PC-3 (cell line): ENCODE results near the gene PXK. TPM values are rescaled to one million over a fixed set of nuclear protein-coding genes. Genes with fewer than 3 reads are reported as not detected.

Experiments used
- ATAC-seq: fragments of 200-7000 bp; cut with Tn5 transposase; 2 replicates; pipeline ENCODE4 v1.9.1; 2020; ENCODE audit warnings: mild to moderate bottlenecking, moderate library complexity
- BruUV-seq: library from RNA; stranded (reverse); fragments of 400-500 nt; replicated peaks from 2 replicates; lab custom pipeline; 2021; lab: Mats Ljungman, UMichigan
- CTCF ChIA-PET: fragments of 300-600 bp; sonication (Branson Sonifier 250); formaldehyde crosslinking; loops from one replicate; lab custom pipeline; 2022; ENCODE audit warnings: antibody characterized with exemption; lab: Charles Lee
- POLR2A ChIA-PET: fragments of 300-600 bp; sonication (Branson Sonifier 250); formaldehyde crosslinking; loops from one replicate; lab custom pipeline; 2022; ENCODE audit warnings: antibody characterized with exemption; ENCODE audit not compliant: unreplicated experiment; lab: Charles Lee
- DNase-seq: peaks from one replicate; pipeline ENCODE4 v3.0.0-alpha.2; 2015
- H2AFZ ChIP-seq: fragments of 300-600 bp; sonication (generic); 2 replicates; pipeline ENCODE4 v1.6.0; 2016; ENCODE audit warnings: antibody characterized with exemption, low read length
- H3F3A ChIP-seq: fragments of 300-600 bp; sonication (generic); one replicate; pipeline ENCODE4 v1.6.0; 2017; ENCODE audit warnings: antibody characterized with exemption, low read length, control low read depth, mild to moderate bottlenecking; ENCODE audit not compliant: unreplicated experiment
- H3K27ac ChIP-seq: fragments of 300-600 bp; sonication (generic); 2 replicates; pipeline ENCODE4 v1.5.1; 2016; ENCODE audit warnings: mild to moderate bottlenecking, low read length
- H3K27me3 ChIP-seq: fragments of 300-600 bp; sonication (generic); 2 replicates; pipeline ENCODE4 v1.6.1; 2016; ENCODE audit warnings: low read length, mixed read lengths
- H3K36me3 ChIP-seq: fragments of 300-600 bp; sonication (generic); 2 replicates; pipeline ENCODE4 v1.6.1; 2016; ENCODE audit warnings: low read depth, mixed run types, low read length, mixed read lengths
- H3K4me1 ChIP-seq: fragments of 300-600 bp; sonication (generic); 2 replicates; pipeline ENCODE4 v1.5.1; 2016; ENCODE audit warnings: low read length; ENCODE audit not compliant: insufficient read depth
- H3K4me2 ChIP-seq: fragments of 300-600 bp; sonication (generic); 2 replicates; pipeline ENCODE4 v1.6.0; 2016; ENCODE audit warnings: low read length
- H3K4me3 ChIP-seq: fragments of 300-600 bp; sonication (generic); 2 replicates; pipeline ENCODE4 v1.5.1; 2016; ENCODE audit warnings: mild to moderate bottlenecking, low read length, mixed read lengths
- H3K79me2 ChIP-seq: fragments of 300-600 bp; sonication (generic); 2 replicates; pipeline ENCODE4 v1.6.1; 2017; ENCODE audit warnings: low read length, mixed read lengths
- H3K9ac ChIP-seq: fragments of 300-600 bp; sonication (generic); 2 replicates; pipeline ENCODE4 v1.6.0; 2016; ENCODE audit warnings: mild to moderate bottlenecking, low read length
- H3K9me2 ChIP-seq: fragments of 300-600 bp; sonication (generic); replicated peaks from 2 replicates; pipeline ENCODE4 v1.6.1; 2016; ENCODE audit warnings: mixed run types, low read length, mixed read lengths
- H3K9me3 ChIP-seq: fragments of 300-600 bp; sonication (generic); 2 replicates; pipeline ENCODE4 v1.6.1; 2016; ENCODE audit warnings: low read length, mixed read lengths
- H4K20me1 ChIP-seq: fragments of 300-600 bp; sonication (generic); 2 replicates; pipeline ENCODE4 v1.6.1; 2016; ENCODE audit warnings: low read length, mixed read lengths
- EZH2 ChIP-seq: fragments of 300-600 bp; sonication (generic); IDR thresholded peaks from one replicate; pipeline ENCODE4 v1.6.1; 2017; ENCODE audit warnings: antibody characterized with exemption, mild to moderate bottlenecking, low read length; ENCODE audit not compliant: unreplicated experiment
- EZH2phosphoT487 ChIP-seq: fragments of 300-600 bp; sonication (generic); IDR thresholded peaks from 2 replicates; pipeline ENCODE4 v1.6.1; 2018; ENCODE audit warnings: mild to moderate bottlenecking, antibody characterized with exemption, low read length, borderline replicate concordance
- intact Hi-C: fragments of 100-400 bp; cut with micrococcal nuclease; formaldehyde crosslinking; loops from 2 replicates; pipeline ENCODE4 v1.9.0; 2023
- total RNA-seq: library from RNA; depleted of rRNA; stranded (reverse); fragments of >200 nt; gene quantifications from 2 replicates; pipeline ENCODE4 v1.2.3, GENCODE V29; 2014
- TF ChIP-seq, protein P1 (sequence below): fragments of 300-600 bp; sonication (generic); conservative IDR thresholded peaks from 2 replicates; pipeline ENCODE4 v1.5.1; 2017; ENCODE audit warnings: antibody characterized with exemption, low read depth, mild to moderate bottlenecking, low read length

The PXK gene
- total RNA-seq, 1 experiment from 2014 or later = 14.5 TPM

DNA sequence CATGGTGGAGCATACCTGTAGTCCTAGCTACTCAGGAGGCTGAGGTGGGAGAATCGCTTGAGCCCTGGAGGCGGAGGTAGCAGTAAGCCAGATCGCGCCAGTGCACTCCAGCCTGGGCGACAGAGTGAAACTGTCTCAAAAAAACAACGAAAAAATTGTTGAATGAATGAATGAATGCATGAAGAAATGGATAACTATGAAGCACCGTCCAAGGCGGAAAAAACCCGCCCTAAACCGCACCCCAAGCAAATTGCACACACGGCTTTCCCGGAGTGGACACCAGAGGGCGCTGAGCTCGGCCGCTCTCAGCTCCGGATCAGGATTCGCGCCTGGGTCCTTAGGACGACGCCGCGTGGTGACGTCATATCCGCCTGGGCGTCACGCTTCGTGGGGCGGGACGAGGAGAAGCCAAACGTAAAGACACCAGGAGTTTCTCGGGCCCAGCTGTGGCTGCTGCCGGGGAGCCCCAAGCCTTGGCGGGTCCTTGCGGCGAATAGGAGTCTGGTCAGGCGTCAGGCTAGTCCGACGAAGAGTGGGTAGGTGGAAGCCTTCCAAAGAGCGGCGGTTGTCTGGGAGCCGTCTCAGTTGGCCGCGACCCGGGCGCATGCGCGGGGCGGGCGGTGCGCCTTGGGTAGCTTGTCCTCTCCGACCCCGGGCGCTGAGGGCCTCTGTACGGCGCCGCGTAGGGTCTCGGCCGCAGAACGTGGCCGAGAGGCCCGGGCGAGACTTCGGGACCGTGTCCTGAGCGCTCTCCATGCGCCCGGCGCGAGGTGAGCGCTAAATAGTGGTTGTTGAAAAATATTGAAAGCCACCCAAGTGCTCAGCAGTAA lies 26.6 kb upstream of the PXK start, which contains the start of the genes HTD2 and RPP14:
TSS of gene HTD2 (plus strand) at position 639 of the 830 bp plus-strand sequence. CDS start 11,094 bp downstream, outside the sequence.
TSS of gene RPP14 (plus strand) at position 364 of the 830 bp plus-strand sequence. CDS start 4,085 bp downstream, outside the sequence.
- Histone ChIP-seq H2AFZ (peak within 1 kb of the TSS; percentile 59), H3K4me3 (peak within 1 kb of the TSS; percentile 95), H4K20me1 (peaks cover 22% of the 10 kb centered on the region), H3K27me3 (no peaks in the 10 kb centered on the region), H3K36me3 (peaks cover 15% of the 10 kb centered on the region), H3K9me3 (peaks cover 8% of the 10 kb centered on the region), H3F3A (no peaks in the 10 kb centered on the region), H3K4me2 (peak within 1 kb of the TSS; percentile 91), H3K9me2 (no peaks in the 10 kb centered on the region), H3K4me1 (peaks cover 11% of the 10 kb centered on the region), H3K27ac (peak within 1 kb of the TSS; percentile 75), H3K9ac (peak within 1 kb of the TSS; percentile 98), H3K79me2 (peaks cover 42% of the 10 kb centered on the region)
- ChIA-PET POLR2A (interaction anchor here (0.5 to 0.7 kb wide), 2 partner anchors 250 to 324 kb away, joined by 3 read pairs; no protein-coding TSS in a partner anchor), CTCF (interaction anchor here (0.5 to 2.2 kb wide), 19 partner anchors 11 to 220 kb away, joined by 3 to 35 read pairs (median 4); partner anchors contain the start of gene ABHD6)
- TF ChIP-seq EZH2 (no peak), EZH2phosphoT487 (no peak)
- TF ChIP-seq, protein P1, sequence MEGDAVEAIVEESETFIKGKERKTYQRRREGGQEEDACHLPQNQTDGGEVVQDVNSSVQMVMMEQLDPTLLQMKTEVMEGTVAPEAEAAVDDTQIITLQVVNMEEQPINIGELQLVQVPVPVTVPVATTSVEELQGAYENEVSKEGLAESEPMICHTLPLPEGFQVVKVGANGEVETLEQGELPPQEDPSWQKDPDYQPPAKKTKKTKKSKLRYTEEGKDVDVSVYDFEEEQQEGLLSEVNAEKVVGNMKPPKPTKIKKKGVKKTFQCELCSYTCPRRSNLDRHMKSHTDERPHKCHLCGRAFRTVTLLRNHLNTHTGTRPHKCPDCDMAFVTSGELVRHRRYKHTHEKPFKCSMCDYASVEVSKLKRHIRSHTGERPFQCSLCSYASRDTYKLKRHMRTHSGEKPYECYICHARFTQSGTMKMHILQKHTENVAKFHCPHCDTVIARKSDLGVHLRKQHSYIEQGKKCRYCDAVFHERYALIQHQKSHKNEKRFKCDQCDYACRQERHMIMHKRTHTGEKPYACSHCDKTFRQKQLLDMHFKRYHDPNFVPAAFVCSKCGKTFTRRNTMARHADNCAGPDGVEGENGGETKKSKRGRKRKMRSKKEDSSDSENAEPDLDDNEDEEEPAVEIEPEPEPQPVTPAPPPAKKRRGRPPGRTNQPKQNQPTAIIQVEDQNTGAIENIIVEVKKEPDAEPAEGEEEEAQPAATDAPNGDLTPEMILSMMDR = peak; percentile 90
- peak; percentile 99 for DNase-seq
- TSS peak; percentile 58 for BruUV-seq
- ATAC-seq = peak; percentile 92
- intact Hi-C loops = loop anchor here (2.0 kb wide), 3 partner anchors 27 to 227 kb away; partner anchors contain the start of gene PXK

DNA sequence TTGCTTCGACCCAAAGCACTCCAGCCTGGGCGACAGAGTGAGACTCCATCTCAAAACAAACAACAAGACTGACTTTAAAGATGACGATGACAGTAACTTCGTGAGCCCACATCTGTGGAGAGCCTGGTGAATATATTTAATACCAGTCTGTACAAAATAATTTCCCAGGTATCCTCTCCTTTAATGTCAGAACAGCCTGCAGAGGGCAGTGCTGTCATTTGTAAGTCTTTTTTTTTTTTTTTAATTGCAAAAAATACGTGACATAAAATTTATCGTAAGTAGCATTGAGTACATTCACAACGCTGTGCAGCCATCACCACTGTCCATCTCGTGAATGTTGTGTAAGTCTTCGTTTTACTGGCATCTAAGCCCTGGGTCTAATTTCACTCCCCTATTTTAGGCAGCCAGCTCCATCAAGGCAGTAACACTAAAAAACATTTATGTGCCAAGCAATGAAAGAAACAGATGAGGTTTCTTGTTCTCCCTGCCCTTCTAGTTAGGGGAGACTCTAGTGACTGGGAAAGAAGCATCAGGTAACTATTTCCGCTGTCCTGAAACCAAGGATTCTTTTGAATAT lies 25.0 kb upstream of the PXK start:
- DNase-seq (peak; percentile 63), ATAC-seq (peak; percentile 11; the same call in 1 of the 2 replicates)
- CTCF ChIA-PET = interaction anchor here (1.1 kb wide), 1 partner anchor 322 kb away, joined by 3 read pairs; no protein-coding TSS in a partner anchor
- no peaks in the 10 kb centered on the region for H3K27me3 ChIP-seq
- no peak overlapping the region for H3K27ac ChIP-seq
- no peaks in the 10 kb centered on the region for H3K9me2 ChIP-seq
- BruUV-seq = no TSS peak
- POLR2A ChIA-PET = no interaction called here
- no peak overlapping the region for H2AFZ ChIP-seq
- H3K9ac ChIP-seq = peak overlapping the region; percentile 98
- H3K9me3 ChIP-seq = no peaks in the 10 kb centered on the region
- peaks cover 22% of the 10 kb centered on the region for H4K20me1 ChIP-seq
- peaks cover 50% of the 10 kb centered on the region for H3K79me2 ChIP-seq
- no peaks in the 10 kb centered on the region for H3F3A ChIP-seq
- H3K4me2 ChIP-seq = peak overlapping the region; percentile 91
- H3K4me1 ChIP-seq = peaks cover 11% of the 10 kb centered on the region
- H3K4me3 ChIP-seq = peak overlapping the region; percentile 95
- TF ChIP-seq, protein P1 = peak; percentile 77
- TF ChIP-seq EZH2phosphoT487 (no peak), EZH2 (no peak)
- intact Hi-C loops = loop anchor here (2.0 kb wide), 3 partner anchors 25 to 225 kb away; partner anchors contain the start of gene PXK
- peaks cover 27% of the 10 kb centered on the region for H3K36me3 ChIP-seq
